Ovary (tissue), 9 donors: ENCODE measurements around the gene TRIOBP. TPM values are rescaled to one million over a fixed set of nuclear protein-coding genes. Genes with fewer than 3 reads are reported as not detected.

Experiments used
- DNase-seq, 5 donors: peaks; one replicate each; pipeline ENCODE4 v3.0.0-alpha.2; 2019 to 2020
- H3K27ac ChIP-seq, 2 donors: fragments of 200-600 bp; one replicate each; pipeline versions ENCODE4 v1.5.1 to v1.8.0; 2019 to 2022
- H3K27me3 ChIP-seq: fragments of 200-600 bp; one replicate; pipeline ENCODE4 v1.8.0; 2022
- H3K36me3 ChIP-seq: fragments of 200-600 bp; sonication (generic); one replicate; pipeline ENCODE4 v1.5.1; 2019
- H3K4me1 ChIP-seq: one replicate; pipeline ENCODE4 v1.8.1; 2013; ENCODE audit warnings: mild to moderate bottlenecking, moderate library complexity; ENCODE audit not compliant: insufficient read depth
- H3K4me3 ChIP-seq: fragments of 200-600 bp; sonication (generic); one replicate; pipeline ENCODE4 v1.5.1; 2017
- H3K9me3 ChIP-seq, 2 donors: fragments of 200-600 bp in 1 of 2; sonication (generic) in 1 of 2; one replicate each; pipeline versions ENCODE4 v1.5.1 to v1.8.1; 2013 to 2019; ENCODE audit warnings: mild to moderate bottlenecking in 1 of 2, moderate library complexity in 1 of 2
- EP300 ChIP-seq: sonication (generic); formaldehyde crosslinking; IDR thresholded peaks from one replicate; pipeline ENCODE4 v1.6.1; 2017; ENCODE audit warnings: antibody characterized with exemption
- POLR2A ChIP-seq: fragments of 450-650 bp; IDR thresholded peaks from one replicate; pipeline ENCODE4 v1.6.1; 2017; ENCODE audit warnings: antibody characterized with exemption, mild to moderate bottlenecking, moderate library complexity
- WGBS, 3 donors: extraction: QIAGEN DNeasy Blood & Tissue Kit in 1 of 3; methylation state at CpG; one replicate each; pipeline versions ENCODE4 v1.1.5 to v1.1.7; 2013 to 2017; 5-methylcytosine and 5-hydroxymethylcytosine counted together
- intact Hi-C, 4 donors: fragments of 100-400 bp; cut with DNase I; formaldehyde crosslinking; loops; one replicate each; pipeline versions ENCODE4 v1.11.0 to v1.15.1; 2022 to 2023
- polyA plus RNA-seq, 2 donors: library from polyadenylated mRNA; stranded (reverse); fragments of 200-250 nt in 1 of 2; fragments of 350-450 nt in 1 of 2; fragmentation: Illumina TruSeq in 1 of 2; extraction: RNeasy Lipid Tissue Mini Kit (QIAGEN cat#74804) in 1 of 2; gene quantifications; one replicate each; pipeline ENCODE4 v1.2.3, GENCODE V29; 2013 to 2014
- total RNA-seq, 7 donors: library from RNA; depleted of rRNA in 2 of 7; stranded (reverse); fragments of >200 nt in 2 of 7; fragmentation: NEBNext Ultra II Directional in 3 of 7; extraction: Animal tissue kit (Norgen Biotek cat#: 25700) in 3 of 7; gene quantifications; one replicate each; pipeline versions ENCODE4 v1.1.0 to v1.2.4, GENCODE V29; 2016 to 2023
- TF ChIP-seq, protein P1 (sequence below), 3 donors: fragments of 450-650 bp in 2 of 3; fragments of 200-600 bp in 1 of 3; IDR thresholded peaks; one replicate each; pipeline versions ENCODE4 v1.5.1 to v1.8.0; 2016 to 2022; ENCODE audit warnings: antibody characterized with exemption in 3 of 3, mild to moderate bottlenecking in 1 of 3
- donor health status: DM: no; HTN: no; CAD: no; lungs with moderate emphysema.
- donor health status: DM: no; HTN: no; CAD: no.
- donor health status: Bipolar disorder and iron deficiency.
- donor health status: DM: yes; HTN: yes; CAD: no.
- donor health status: DM: no; HTN: no; CAD: no.
- donor health status: DM: yes; HTN: yes; CAD: no.

Gene TRIOBP
- total and polyA plus RNA-seq, 9 donors, result 19.5 to 175 (median 86.8) TPM

DNA sequence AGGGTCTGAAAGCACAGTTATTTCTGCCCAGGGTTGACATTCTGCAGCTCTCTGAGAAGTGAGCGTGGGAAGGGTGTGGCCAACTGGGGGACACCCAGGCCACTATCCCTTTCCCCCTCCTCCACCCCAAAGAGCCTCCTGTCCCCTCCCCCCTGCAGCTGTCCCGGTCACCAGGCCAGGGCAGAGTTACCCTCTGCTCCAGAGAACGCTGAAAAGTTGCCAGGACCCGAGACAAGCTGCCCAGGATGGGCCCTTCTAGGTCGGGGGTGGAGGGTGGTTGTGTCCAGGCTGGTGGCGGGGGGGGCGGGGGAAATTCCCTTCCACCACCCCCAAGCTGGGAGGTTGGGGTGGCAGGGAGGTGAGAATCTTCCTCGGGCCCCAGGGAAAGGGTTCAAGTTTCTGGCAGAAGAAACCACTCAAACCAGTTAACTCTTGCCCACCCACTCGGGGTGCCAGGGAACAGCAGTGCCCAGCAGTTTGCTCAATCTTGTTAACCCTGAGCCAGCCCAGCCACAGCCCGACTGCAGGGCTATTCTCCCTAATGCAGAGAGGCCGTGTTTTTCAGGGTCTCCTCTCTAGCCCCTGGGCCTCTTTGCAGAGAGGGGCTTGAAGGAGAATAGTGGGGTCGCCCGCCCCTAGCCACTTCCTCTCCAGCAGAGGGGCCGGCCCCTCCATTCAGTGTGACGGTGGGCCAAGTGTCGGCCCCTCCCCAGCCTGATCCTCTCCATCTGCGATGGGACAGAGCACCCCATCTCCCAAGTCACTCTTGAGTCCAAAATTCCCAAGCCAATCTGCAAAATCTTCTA, 20.7 kb upstream of the TRIOBP start:
- peak; percentile 53 to 76 (median 68) for DNase-seq
- no peak for TF ChIP-seq POLR2A
- intact Hi-C loops, result loop anchor here in 2 of 4 donors (2.0 to 10.0 kb wide), 4 partner anchors 17 to 71 kb away; partner anchors contain the start of gene PDXP (in 1 of the 2)
- Histone ChIP-seq H3K4me1 (peaks cover 8% of the 10 kb centered on the region), H3K36me3 (no peaks in the 10 kb centered on the region), H3K4me3 (peak overlapping the region; percentile 58), H3K9me3 (no peaks in the 10 kb centered on the region), H3K27me3 (no peaks in the 10 kb centered on the region), H3K27ac (peak overlapping the region; percentile 47 to 94)
- WGBS, 3 donors, result 1% methylated on average over 16 to 17 of the region's 17 CpGs

DNA sequence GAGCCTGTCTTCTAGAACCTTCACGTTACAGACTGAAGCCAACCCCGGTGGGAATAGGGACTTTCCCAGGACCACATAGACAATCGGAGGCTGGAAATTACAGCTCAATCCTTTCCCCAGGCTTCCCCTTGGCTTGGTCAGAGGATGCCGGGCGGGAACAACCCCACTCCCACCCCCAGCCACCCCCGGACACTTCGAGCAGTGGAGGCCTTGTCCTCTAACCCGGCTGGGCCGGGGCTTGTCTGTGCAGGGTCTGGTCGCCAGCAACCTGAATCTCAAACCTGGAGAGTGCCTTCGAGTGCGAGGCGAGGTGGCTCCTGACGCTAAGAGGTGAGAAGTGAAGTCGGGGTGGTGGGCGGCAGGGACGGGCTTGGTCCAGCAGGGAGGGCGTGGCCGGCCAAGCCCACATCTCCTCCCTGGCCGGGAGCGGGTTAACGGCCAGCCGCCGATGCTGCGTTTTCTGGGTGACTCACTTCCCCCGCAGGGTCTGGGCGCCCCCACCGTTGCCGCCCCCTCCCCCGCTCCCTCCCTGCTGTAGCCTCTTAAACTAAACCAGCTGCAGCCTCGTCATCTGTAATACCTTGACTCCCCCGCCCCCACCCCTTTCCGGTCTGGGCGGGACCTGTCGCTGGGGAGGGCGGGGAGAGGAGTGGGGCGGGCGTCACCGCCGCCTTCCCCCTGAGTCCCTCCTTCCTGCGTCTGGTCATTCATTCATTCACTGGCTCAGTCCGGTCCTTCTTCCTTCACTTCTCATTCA, 19.9 kb upstream of the TRIOBP start:
- H3K27me3 ChIP-seq, result no peaks in the 10 kb centered on the region
- peak; percentile 93 to 95 (median 94) for DNase-seq
- H3K9me3 ChIP-seq, result no peaks in the 10 kb centered on the region
- peak overlapping the region; percentile 47 to 94 for H3K27ac ChIP-seq
- TF ChIP-seq, protein P1, sequence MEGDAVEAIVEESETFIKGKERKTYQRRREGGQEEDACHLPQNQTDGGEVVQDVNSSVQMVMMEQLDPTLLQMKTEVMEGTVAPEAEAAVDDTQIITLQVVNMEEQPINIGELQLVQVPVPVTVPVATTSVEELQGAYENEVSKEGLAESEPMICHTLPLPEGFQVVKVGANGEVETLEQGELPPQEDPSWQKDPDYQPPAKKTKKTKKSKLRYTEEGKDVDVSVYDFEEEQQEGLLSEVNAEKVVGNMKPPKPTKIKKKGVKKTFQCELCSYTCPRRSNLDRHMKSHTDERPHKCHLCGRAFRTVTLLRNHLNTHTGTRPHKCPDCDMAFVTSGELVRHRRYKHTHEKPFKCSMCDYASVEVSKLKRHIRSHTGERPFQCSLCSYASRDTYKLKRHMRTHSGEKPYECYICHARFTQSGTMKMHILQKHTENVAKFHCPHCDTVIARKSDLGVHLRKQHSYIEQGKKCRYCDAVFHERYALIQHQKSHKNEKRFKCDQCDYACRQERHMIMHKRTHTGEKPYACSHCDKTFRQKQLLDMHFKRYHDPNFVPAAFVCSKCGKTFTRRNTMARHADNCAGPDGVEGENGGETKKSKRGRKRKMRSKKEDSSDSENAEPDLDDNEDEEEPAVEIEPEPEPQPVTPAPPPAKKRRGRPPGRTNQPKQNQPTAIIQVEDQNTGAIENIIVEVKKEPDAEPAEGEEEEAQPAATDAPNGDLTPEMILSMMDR (IDR thresholded peaks at IDR 0.05), result no peak
- TF ChIP-seq POLR2A (no peak), EP300 (no peak)
- WGBS, 3 donors, result 0 to 1% (median 1%) methylated on average over 39 to 42 of the region's 42 CpGs
- no peaks in the 10 kb centered on the region for H3K36me3 ChIP-seq
- peaks cover 8% of the 10 kb centered on the region for H3K4me1 ChIP-seq
- peak overlapping the region; percentile 58 for H3K4me3 ChIP-seq
- intact Hi-C loops, result loop anchor here in 2 of 4 donors (5.0 to 10.0 kb wide), 3 partner anchors 35 to 70 kb away; no protein-coding TSS in a partner anchor

DNA sequence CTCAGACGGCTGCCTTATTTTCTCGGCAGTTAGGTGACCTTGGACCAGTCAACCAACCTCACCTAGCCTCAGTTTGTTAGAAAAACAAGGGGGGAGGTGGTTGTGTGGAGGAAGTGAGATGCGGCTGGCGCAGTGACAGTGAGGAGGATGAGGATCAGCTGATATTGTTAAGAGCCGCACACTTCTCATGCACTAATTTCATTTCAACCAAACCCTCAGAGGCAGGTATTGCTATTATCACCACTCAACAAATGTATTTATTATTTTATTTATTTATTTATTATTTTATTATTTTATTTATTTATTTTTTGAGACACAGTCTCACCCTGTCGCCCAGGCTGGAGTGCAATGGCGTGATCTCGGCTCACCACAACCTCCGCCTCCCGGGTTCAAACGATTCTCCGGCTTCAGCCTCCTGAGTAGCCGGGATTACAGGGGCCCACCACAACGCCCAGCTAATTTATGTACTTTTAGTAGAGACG, 19.3 kb upstream of the TRIOBP start:
- DNase-seq, result no peak
- intact Hi-C loops, result loop anchor here in 2 of 4 donors (5.0 to 10.0 kb wide), 3 partner anchors 35 to 70 kb away; no protein-coding TSS in a partner anchor
- WGBS, 3 donors, result 35 to 39% (median 36%) methylated on average over 15 of the region's 15 CpGs
- H3K27me3 ChIP-seq, result no peaks in the 10 kb centered on the region
- no peaks in the 10 kb centered on the region for H3K9me3 ChIP-seq
- TF ChIP-seq POLR2A (no peak), EP300 (no peak)
- TF ChIP-seq, protein P1 (IDR thresholded peaks at IDR 0.05), result no peak
- peak overlapping the region; percentile 58 for H3K4me3 ChIP-seq
- peaks cover 8% of the 10 kb centered on the region for H3K4me1 ChIP-seq
- H3K36me3 ChIP-seq, result no peaks in the 10 kb centered on the region
- H3K27ac ChIP-seq, result peak overlapping the region in 1 of 2 donors; percentile 94

DNA sequence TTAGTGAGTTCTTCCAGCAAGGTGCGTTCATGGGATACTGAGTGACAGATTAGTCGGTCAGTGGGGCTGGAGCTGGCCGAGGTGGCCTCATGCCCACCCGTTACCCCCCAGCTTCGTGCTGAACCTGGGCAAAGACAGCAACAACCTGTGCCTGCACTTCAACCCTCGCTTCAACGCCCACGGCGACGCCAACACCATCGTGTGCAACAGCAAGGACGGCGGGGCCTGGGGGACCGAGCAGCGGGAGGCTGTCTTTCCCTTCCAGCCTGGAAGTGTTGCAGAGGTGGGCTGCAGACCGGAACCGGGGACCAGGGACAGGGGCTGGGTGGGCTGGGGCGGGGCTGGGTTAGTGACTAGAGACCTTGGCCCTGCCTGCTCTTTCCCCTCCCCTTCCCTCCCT, 18.5 kb upstream of the TRIOBP start:
- Histone ChIP-seq H3K27me3 (no peaks in the 10 kb centered on the region), H3K27ac (no peak overlapping the region), H3K4me1 (peaks cover 8% of the 10 kb centered on the region), H3K36me3 (no peaks in the 10 kb centered on the region), H3K9me3 (no peaks in the 10 kb centered on the region), H3K4me3 (no peak overlapping the region)
- intact Hi-C loops, result loop anchor here in 2 of 4 donors (5.0 to 10.0 kb wide), 3 partner anchors 36 to 69 kb away; no protein-coding TSS in a partner anchor
- 38 to 49% (median 46%) methylated on average over 18 of the region's 18 CpGs for WGBS, 3 donors
- TF ChIP-seq EP300 (no peak), POLR2A (no peak)
- TF ChIP-seq, protein P1 (IDR thresholded peaks at IDR 0.05), result no peak
- DNase-seq, result peak in 1 of 5 donors; percentile 22
